Measurements from ENCODE around the gene PHF12.

GRCh38 chr17:28991779-28992178, 40.5 kb upstream of the PHF12 start:
- TF ChIP-seq CTCF (IDR thresholded peaks at IDR 0.05) = no peak
- no peak for TF ChIP-seq SIN3A (IDR thresholded peaks at IDR 0.05; ENCODE audit: borderline replicate concordance, insufficient read depth, low read depth, low read length)
- TF ChIP-seq REST (IDR thresholded peaks at IDR 0.05; ENCODE audit: insufficient read depth in 1 of 2, low read depth in 2 of 2, low read length in 1 of 2) = no peak
- no peak for TF ChIP-seq TCF7L2 (IDR thresholded peaks at IDR 0.05; ENCODE audit: low read depth, low read length)
- no peak for TF ChIP-seq POLR2AphosphoS5 (IDR thresholded peaks at IDR 0.05; ENCODE audit: low read depth, low read length)
